Stimulated activated CD8-positive, alpha-beta memory T cell treated with anti-CD3 and anti-CD28 coated beads, Interleukin-4, amount 100 ng/mL, for 1 hour (primary cell): ENCODE results near the gene TTLL11.

Experiments used
- DNase-seq, 2 donors: peaks; one replicate each; pipeline ENCODE4 v3.0.0-alpha.2; 2020; ENCODE audit warnings: low read depth in 2 of 2, low spot score in 1 of 2

Gene TTLL11

DNA sequence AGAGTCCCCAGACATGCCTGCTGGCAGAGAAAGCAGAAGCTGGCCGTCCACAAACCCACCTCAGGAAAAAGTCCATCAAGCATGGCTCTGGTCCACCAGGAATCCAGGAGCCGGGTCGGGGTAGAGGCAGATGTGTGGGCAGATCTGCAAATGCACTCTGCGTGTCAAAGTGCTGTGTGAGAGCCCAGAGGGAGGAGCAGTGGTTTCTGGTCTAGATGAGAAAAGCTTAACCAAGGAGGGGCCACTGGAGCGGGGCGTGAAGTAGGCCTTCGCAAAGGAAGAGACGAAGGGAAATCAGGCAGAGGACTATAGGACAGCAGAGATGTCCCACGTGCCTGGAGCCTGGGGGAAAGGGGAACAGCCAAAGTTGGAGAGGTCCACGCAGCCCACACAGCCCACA is 40.0 kb downstream of the TTLL11 start:
- DNase-seq: no peak

- no peak for DNase-seq
These were observed 41.5 kb downstream of the TTLL11 start for GRCh38 chr9:122051351-122052321.

DNA sequence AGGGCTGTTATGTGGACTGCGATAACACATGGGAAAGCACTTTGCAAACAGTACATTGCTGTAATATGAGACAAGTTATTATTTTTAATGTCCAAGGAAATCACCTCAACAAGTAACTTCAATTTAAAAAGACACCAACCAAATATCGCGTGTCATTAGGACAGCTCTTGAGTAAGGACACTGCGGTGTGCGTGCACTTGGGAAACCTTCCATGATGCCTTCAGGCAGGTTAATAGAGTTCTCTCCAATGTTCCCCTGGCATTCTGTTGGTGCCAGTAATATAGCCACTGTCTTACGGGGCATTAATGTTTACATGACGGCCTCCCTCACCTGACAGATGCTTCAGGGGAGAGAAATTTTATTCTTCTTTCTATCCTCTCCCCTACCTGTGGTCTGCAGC is 42.9 kb downstream of the TTLL11 start:
- no peak for DNase-seq

DNA sequence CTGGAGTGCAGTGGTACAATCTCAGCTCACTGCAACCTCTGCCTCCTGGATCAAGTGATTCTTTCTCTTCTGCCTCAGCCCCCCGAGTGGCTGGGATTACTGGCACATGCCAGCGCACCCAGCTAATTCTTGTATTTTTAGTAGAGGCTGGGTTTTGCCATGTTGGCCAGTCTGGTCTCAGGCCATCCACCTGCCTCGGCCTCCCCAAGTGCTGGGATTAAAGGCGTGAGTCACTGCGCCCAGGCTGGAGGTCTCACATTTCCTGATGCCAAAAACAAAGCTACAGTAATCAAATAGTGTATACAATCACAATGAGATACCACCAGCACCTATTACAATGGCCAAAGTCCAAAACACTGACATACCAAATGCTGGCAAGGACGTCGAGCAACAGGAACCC is 51.1 kb downstream of the TTLL11 start:
- no peak for DNase-seq

- DNase-seq: no peak
These were observed 52.4 kb downstream of the TTLL11 start for GRCh38 chr9:122040561-122041242.

DNA sequence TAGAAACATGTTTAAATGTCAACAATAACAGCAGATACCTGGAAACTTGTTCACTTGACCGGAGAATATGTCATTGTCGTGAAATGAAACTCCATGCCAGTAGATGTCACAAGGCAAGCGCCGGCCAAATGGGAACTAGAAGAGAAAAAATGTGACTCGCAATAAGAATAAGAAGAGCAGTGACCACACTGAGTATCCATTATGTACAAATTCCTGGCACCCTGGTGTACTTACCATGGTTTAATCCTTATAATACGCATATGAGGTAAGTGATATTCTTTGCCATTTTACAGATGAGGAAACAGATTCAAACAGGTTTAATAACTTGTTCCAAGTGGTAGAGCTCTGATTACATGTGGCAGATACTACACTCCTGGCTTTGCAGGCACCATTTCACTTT is 53.9 kb downstream of the TTLL11 start:
- DNase-seq: no peak

DNA sequence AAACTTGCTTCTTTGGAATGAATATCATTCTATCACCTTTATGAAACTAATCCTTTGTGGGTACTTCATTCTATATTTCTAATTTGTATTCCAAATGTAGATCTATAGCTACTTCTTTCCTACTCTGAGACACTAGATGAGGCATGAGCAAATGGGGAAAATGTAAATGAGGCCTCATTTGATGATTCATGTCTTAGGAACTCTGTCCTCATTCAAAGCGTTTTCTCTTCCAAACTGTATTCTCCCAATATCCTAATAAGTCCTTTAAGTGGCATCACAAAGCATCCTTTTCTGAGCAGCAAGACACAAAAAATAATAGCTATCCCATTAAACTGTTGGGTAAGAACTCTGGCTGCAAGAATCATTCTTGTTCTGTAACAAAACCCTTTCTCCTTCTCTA is 56.1 kb downstream of the TTLL11 start:
- no peak for DNase-seq

DNA sequence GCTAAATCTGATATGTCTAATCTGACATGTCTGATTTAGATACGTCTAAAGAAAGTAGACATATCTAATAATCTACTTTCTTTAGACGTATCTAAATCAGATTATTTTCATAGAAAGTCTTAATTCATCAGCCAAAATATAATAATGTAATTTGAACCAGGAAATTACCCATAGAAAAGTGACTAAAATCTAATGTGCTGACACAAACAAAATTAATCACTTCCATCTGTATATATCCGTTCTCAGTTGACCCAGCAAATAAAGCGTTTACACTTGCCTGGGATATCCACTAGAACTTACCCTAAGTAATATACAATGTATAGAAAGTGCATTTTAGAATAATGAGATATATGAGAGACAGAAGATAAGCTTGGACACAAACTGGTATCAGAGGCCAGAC is 56.7 kb downstream of the TTLL11 start:
- DNase-seq: no peak

GRCh38 chr9:122033775-122034373 is 59.2 kb downstream of the TTLL11 start:
- no peak for DNase-seq

DNA sequence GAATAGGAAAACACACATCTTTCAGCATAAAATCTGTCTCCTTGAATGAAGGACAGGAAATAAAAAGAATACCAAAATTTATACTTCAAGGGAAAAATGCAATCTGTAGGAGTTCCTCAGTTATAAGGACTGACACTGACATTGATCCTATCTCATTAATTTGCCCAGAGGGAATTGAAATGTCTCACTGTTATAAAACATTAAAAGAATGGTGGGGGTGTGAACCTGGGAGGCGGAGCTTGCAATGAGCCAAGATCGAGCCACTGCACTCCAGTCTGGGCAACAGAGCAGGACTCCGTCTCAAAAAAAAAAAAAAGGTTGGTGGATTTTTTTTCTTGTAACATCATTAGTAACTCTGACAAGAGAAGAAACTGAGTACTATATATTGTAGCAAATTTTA is 60.8 kb downstream of the TTLL11 start:
- no peak for DNase-seq

GRCh38 chr9:122031776-122032175 is 61.3 kb downstream of the TTLL11 start:
- no peak for DNase-seq

- DNase-seq: no peak
These were observed 62.0 kb downstream of the TTLL11 start for GRCh38 chr9:122031157-122031556.

GRCh38 chr9:122030357-122030756 is 62.8 kb downstream of the TTLL11 start:
- no peak for DNase-seq

DNA sequence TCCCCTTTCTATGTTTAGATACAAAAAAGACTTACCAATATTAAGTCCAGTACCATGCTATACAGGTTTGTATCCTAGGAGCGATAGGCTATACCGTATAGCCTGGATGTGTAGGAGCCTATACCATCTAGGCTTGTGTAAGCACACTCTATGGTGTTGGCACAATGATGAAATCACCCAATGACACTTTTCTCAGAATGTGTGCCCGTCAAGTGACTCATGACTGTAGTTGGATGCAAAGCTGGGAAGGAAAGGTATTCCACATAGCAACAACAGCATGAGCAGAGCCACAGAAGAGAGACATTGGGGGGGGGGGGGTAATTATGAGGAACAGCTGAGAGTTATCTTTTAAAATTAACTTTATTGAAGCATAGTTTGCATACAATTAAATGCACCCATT is 63.2 kb downstream of the TTLL11 start:
- no peak for DNase-seq

DNA sequence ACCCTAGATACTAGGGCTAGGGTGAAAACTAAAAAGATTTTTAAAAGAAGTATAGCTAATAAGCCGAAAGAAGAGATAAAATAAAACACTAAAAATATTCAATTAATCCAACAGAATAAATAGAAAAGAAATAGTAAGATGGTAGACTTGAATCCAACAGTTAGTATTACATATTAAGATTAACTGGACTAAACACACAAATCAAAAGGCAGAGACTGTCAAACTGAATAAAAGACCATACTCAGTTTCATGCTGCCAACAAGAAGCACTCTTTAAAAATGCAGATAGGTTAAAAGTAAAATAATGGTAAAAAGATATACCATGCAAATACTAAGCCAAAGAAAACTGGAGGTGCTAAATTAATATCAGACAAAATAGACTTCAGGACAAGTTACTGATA is 65.0 kb downstream of the TTLL11 start:
- DNase-seq: no peak

- no peak for DNase-seq
These were observed 72.7 kb downstream of the TTLL11 start for GRCh38 chr9:122020398-122020797.

- no peak for DNase-seq
These were observed 76.4 kb downstream of the TTLL11 start for GRCh38 chr9:122016744-122017143.

DNA sequence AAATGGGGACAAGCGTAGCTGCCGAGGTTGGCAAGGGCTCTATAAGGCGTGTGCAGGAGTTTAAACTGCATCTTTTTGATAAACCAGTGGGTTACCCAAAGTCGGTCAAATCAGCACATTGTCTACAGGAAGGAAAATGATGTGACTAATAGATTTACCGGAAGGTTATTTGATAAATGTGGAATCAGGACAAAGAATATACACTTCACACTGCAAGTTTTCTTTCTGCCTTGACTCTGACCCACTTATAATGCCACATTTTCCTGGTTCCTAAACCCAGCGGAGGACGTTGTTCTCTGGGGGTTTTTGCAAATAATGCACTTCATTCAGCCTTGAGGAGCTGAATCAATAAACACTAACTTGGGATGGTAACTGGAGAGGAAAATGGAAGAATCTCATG is 76.8 kb downstream of the TTLL11 start:
- DNase-seq: no peak

DNA sequence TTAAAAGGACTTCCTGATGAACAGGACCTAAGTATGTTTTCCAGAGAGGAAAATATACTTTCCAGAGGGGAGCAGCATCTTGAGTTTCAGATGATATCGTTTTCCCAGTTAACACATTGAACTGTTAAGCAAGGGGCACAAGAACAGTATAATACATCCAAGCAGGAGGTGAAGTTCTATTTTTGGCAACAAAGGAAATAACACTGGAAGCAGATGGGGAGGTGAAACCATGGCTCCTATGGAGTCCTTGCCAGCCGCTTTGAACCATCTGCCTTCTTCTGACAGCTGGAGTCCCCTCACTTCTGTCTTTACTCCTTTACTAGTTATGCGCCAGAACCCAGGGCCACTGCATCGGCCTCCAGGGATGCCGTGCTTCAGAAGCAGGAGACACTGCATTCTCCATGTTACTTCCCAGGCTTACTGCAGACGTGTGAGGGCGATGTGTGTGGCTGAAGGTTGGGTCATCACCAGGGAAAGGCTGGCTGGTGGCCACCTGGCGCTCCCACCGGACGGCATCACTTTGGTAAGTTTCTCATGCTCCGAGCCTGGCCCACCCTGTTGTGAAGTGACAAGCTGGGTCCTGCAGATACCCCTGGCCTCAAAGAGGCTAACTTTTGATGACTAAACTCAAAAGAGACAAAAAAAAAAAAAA is 77.8 kb downstream of the TTLL11 start:
- no peak for DNase-seq

GRCh38 chr9:122011818-122012498 is 81.2 kb downstream of the TTLL11 start:
- no peak for DNase-seq

DNA sequence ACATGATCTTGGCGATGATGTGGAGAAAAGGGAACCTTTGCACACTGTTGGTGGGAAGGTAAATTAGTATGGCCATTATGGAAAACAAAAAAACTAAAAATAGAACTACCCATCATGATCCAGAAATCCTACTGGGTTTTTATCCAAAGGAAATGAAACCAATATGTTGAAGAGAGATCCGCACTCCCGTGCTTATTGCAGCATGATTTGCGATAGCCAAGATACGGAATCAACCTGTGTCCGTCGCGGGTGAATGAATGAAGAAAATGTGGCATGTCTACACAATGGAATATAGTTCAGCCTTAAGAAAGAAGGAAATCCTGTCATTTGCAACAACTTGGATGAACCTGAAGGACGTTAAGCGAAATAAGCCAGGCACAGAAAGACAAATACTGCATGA is 84.5 kb downstream of the TTLL11 start:
- DNase-seq: no peak
